C4-2B (cell line): ENCODE data around the gene FBXW4.

ENCODE experiments used
- H3K27ac ChIP-seq: fragments of 450-650 bp; 2 replicates; pipeline ENCODE4 v1.5.1; 2017
- CTCF ChIP-seq: fragments of 450-650 bp; conservative IDR thresholded peaks from 2 replicates; pipeline ENCODE4 v1.5.1; 2017; ENCODE audit warnings: mild to moderate bottlenecking
- ZFX ChIP-seq: fragments of 450-650 bp; IDR thresholded peaks from 2 replicates; pipeline ENCODE4 v1.6.1; 2017

The FBXW4 gene

DNA sequence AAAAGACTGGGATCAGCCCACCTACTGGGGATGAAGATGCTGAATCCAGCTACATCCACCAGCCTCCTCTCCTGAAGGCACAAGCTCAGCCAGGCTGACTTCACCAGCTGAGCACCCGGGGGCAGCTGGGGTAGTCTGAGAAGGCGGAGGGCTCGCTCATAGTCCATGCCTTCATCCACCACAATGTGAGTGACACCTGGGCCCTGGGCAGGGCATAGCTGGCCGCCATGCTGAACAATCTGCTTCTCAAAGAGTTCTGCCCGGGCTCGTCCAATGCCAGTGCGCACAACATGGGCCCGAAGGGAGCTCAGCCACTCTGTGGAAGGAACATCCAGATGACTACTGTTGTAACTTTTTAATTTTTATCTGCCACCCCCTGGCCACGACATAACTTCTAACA is 109.1 kb downstream of the FBXW4 start:
- TF ChIP-seq CTCF (no peak), ZFX (no peak)
- H3K27ac ChIP-seq: no peak overlapping the region

DNA sequence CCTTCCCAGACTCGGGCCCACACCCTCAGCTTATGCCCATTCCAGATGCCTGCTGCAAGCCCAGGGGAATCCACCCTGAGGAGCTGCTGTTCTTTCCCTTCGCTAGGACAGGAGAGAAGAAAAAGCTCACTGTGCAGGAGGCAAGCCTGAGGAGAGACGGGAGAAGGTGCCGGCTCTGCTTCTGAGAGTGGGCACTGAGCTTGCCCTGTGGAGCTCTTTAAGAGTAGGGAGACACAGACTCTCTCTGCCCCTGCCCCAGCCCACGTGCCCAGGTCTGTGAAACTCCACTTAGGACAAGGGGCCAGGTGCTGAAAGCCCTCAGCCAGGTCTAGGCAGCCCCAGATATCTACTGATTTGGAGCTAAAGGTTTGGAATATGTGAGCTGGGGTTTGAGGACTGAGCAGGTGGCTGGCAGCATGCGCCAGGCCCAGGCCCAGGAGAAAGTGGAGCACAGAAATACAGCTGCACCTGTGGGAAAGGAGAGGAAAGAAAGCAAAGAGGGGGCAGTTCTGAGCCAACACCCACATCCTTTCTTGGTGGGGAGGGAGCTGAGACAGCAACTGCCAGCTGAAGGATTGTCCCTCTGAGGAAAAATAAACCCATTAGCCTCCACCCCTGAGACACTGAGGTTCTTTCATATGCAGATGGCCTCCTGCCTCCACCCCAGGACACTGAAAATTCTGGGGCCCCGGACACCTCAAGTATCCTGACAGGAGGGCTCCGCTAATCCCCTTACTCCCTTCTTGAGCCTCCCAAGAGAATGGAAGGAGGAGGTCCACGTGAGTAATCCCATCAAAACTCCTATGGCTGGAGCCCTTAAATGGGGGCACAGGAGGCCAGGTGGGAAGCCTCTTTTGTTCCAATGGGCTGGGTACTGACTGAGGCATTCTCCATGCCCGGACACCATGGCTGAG is 114.2 kb downstream of the FBXW4 start:
- TF ChIP-seq ZFX (no peak), CTCF (no peak)

DNA sequence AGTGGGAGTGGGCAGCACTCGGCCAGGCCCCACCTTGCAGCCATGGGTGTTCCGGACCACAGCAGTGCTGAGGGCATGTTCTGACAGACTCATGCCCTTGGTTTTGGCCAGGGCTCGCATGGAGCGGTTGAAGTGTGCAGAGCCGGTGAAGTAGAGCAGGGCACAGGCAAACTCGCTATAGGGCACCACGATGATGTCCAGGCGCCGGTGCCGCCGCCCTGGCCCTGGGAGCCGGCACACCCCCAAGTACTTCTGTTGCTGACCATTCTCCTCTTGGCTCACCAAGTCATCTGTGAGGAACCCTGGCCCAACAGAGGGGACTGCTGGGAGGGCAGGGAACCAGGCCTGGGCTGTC is 115.5 kb downstream of the FBXW4 start:
- H3K27ac ChIP-seq: no peak overlapping the region
- TF ChIP-seq CTCF: no peak
- TF ChIP-seq ZFX: no peak

More for the DNA sequence above, 114.2 kb downstream of the FBXW4 start:
- H3K27ac ChIP-seq: no peak overlapping the region

- TF ChIP-seq ZFX: no peak
- no peak for TF ChIP-seq CTCF
- H3K27ac ChIP-seq: no peak overlapping the region
Observed at GRCh38 chr10:101578803-101579515, 116.0 kb downstream of the FBXW4 start.

DNA sequence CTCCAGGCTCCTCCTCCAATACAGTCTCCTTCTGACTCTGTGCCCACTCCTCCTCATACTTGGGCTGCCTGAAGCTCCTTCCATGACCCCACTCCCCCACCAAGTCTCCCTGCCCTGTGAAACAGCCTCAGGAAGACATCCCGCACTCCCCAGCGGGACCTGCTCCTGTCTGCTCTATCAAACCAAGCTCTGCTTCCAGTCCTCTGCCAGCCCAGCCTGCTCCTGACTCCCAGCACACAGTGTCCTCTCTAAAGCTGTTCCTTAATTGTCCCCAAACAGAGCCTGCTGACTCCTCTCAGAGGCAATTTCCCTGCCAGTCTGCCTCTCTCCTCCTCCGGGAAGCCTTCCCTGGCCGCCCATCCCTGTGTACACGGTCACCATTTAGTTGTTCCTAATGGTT is 116.8 kb downstream of the FBXW4 start:
- no peak for TF ChIP-seq ZFX
- TF ChIP-seq CTCF: no peak
- H3K27ac ChIP-seq: no peak overlapping the region

- no peak overlapping the region for H3K27ac ChIP-seq
- TF ChIP-seq ZFX (no peak), CTCF (no peak)
Observed at GRCh38 chr10:101577121-101577871, 117.7 kb downstream of the FBXW4 start.
